BJ (cell line): ENCODE data around the gene MUSK. TPM values are rescaled to one million over a fixed set of nuclear protein-coding genes. Genes with fewer than 3 reads are reported as not detected.

Experiments used
- CTCF ChIA-PET: fragments of 350-600 bp; formaldehyde crosslinking; extraction: SDS; loops from one replicate; lab custom pipeline; 2021; ENCODE audit warnings: antibody characterized with exemption, inconsistent platforms; lab: Yijun Ruan, JAX
- POLR2A ChIA-PET: fragments of 300-600 bp; sonication (Branson Sonifier 250); formaldehyde crosslinking; extraction: SDS; loops from one replicate; lab custom pipeline; 2021; ENCODE audit warnings: antibody characterized with exemption; lab: Charles Lee
- DNase-seq: peaks from one replicate; pipeline ENCODE4 v3.0.0-alpha.2; 2011; ENCODE audit warnings: low read depth
- H3K27me3 ChIP-seq: 2 replicates; pipeline ENCODE4 v1.6.0; 2011; ENCODE audit warnings: low read length; ENCODE audit not compliant: control insufficient read depth, insufficient read depth
- H3K36me3 ChIP-seq: 2 replicates; pipeline ENCODE4 v1.5.1; 2011; ENCODE audit warnings: low read length; ENCODE audit not compliant: control insufficient read depth, insufficient read depth
- H3K4me3 ChIP-seq: 2 replicates; pipeline ENCODE4 v1.5.1; 2011; ENCODE audit warnings: low read depth, mild to moderate bottlenecking, control low read depth, low read length
- polyA plus RNA-seq: library from polyadenylated mRNA; depleted of rRNA; stranded (reverse); fragments of >200 nt; gene quantifications from 2 replicates; pipeline ENCODE4 v1.2.3, GENCODE V29; 2011
- TF ChIP-seq, protein P1 (sequence below): IDR thresholded peaks from 2 replicates; pipeline ENCODE4 v1.5.1; 2011; ENCODE audit warnings: low read depth, mild to moderate bottlenecking, control low read depth, inconsistent platforms, low read length, moderate library complexity; ENCODE audit not compliant: insufficient read depth

Gene MUSK
- polyA plus RNA-seq, 1 experiment: 0.04 TPM

DNA sequence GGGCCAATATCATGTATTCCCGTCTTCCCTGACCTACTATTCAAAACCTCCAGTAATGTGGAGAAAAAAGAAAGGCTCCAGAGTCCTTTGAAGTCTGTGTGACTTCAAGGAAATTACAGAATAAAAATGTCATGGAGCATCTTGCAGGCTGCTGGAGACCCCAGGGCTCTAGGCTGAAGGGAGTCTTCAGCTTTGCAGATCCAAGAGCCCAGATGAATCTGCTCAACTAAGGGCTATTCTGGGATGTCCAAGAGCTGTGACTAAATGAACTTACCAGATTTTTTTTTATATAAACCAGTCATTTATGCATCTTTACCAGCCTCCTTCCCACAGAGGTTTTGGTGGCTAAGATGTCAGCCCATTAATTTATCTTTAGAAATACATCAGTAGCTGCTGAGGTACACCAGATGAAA, 167.3 kb downstream of the MUSK start:
- ChIA-PET POLR2A (interaction anchor here (0.7 kb wide), 1 partner anchor 576 kb away, joined by 4 read pairs; no protein-coding TSS in a partner anchor), CTCF (interaction anchor here (0.7 to 0.8 kb wide), 2 partner anchors 12 to 23 kb away, joined by 3 read pairs; no protein-coding TSS in a partner anchor)
- no peak overlapping the region for H3K4me3 ChIP-seq
- TF ChIP-seq, protein P1, sequence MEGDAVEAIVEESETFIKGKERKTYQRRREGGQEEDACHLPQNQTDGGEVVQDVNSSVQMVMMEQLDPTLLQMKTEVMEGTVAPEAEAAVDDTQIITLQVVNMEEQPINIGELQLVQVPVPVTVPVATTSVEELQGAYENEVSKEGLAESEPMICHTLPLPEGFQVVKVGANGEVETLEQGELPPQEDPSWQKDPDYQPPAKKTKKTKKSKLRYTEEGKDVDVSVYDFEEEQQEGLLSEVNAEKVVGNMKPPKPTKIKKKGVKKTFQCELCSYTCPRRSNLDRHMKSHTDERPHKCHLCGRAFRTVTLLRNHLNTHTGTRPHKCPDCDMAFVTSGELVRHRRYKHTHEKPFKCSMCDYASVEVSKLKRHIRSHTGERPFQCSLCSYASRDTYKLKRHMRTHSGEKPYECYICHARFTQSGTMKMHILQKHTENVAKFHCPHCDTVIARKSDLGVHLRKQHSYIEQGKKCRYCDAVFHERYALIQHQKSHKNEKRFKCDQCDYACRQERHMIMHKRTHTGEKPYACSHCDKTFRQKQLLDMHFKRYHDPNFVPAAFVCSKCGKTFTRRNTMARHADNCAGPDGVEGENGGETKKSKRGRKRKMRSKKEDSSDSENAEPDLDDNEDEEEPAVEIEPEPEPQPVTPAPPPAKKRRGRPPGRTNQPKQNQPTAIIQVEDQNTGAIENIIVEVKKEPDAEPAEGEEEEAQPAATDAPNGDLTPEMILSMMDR: no peak
- DNase-seq: peak; percentile 50
- no peaks in the 10 kb centered on the region for H3K36me3 ChIP-seq
- H3K27me3 ChIP-seq: no peaks in the 10 kb centered on the region

DNA sequence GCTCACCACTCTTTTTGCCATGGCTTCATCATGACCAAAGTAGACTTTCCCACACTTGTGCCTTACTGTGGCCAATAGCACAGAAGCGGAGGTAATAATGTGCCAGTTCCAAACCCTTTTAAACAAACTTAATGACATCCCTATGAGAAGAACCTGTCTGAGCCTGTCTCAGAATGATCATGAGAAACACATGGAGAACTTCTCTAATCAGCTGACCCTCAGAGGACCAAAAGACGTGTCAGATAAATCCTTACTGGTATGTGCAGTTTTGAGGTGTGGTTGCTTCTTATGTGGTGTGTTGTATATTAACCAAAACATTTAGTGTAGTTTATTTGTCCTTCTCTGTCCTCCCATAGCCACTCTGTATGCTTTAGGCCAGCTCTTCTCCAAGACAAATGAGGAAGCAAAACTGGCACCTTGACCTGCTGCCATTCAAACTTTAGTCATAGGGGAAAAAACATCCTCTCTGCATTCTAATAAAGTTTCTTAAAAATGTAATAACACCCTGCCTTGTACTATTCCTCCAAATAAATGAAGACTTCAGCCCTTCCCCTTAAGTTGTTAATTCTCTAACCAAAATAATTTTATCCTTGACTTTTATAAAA, 168.9 kb downstream of the MUSK start:
- ChIA-PET POLR2A (no interaction called here), CTCF (interaction anchor here (1.1 kb wide), 1 partner anchor 9 kb away, joined by 3 read pairs; no protein-coding TSS in a partner anchor)
- TF ChIP-seq, protein P1: no peak
- no peak for DNase-seq
- Histone ChIP-seq H3K36me3 (no peaks in the 10 kb centered on the region), H3K4me3 (no peak overlapping the region), H3K27me3 (no peaks in the 10 kb centered on the region)

DNA sequence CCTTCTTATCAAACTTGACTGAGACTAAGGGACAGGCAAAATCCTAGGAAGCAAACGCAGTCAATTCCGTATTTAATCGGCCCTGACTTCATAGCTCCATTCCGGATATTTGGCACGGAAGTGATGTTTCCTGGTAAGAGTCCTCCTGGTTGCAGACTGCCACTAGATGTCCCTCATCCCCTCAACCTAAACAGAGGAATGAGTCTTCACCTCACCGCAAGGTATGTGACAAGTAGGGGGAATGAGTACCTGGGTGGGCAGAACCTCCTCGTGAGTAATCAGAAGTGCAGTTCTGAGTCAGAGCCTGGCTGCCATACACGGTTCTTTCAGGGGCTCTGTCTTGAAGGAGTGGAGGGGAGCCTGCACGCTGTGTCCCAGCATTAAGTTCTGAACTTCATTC, 173.6 kb downstream of the MUSK start:
- ChIA-PET CTCF (no interaction called here), POLR2A (no interaction called here)

DNA sequence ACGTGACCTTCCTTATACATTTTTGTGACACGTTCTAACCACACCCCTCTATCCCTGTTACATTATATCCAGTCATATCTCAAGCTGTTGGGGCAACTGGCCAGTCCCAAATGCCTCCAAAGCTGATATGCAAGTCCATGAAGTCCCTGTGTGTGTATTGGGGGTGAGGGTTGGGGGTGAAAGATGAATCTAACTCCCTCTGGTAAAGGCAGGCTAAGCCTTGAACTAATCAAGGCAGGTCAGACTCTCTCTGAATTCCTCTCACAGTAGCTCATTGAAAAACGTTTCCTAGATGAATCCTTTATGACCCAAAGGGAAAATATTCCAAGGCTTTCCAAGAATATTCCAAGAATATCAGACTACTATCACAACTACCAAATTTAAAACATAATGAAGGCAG, 174.4 kb downstream of the MUSK start:
- DNase-seq: no peak
- CTCF ChIA-PET: interaction anchor here (0.6 kb wide), 1 partner anchor 141 kb away, joined by 3 read pairs; no protein-coding TSS in a partner anchor
- H3K36me3 ChIP-seq: no peaks in the 10 kb centered on the region
- no peak overlapping the region for H3K4me3 ChIP-seq
- POLR2A ChIA-PET: no interaction called here
- TF ChIP-seq, protein P1: no peak
- no peaks in the 10 kb centered on the region for H3K27me3 ChIP-seq

More for the DNA sequence above, 173.6 kb downstream of the MUSK start:
- H3K36me3 ChIP-seq: no peaks in the 10 kb centered on the region
- H3K4me3 ChIP-seq: no peak overlapping the region
- H3K27me3 ChIP-seq: no peaks in the 10 kb centered on the region
- no peak for DNase-seq
- TF ChIP-seq, protein P1: no peak

DNA sequence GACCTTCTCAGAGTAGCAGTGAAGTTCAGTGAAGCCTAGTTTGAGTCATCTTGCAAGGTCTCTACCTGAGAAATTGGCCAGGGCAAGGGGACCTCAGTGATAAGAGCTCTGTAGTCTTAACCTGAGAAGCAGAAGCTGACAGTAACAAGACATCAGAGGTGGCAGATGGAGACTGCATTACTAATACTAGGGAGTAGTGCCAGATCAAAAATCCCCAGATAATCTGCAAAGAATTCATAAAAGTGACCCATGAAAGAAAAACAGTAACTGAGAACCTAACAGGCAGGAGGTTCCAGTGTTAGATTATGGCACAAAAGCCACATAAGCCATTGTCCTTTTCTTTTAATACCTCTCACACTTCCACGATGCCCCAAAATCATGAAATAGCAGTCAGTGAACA, 175.5 kb downstream of the MUSK start:
- ChIA-PET CTCF (interaction anchor here (0.7 kb wide), 1 partner anchor 91 kb away, joined by 3 read pairs; no protein-coding TSS in a partner anchor), POLR2A (no interaction called here)
- Histone ChIP-seq H3K27me3 (no peaks in the 10 kb centered on the region), H3K4me3 (no peak overlapping the region), H3K36me3 (no peaks in the 10 kb centered on the region)
- TF ChIP-seq, protein P1: no peak
- no peak for DNase-seq
